ENCODE data around the gene HDAC8. TPM values are rescaled to one million over a fixed set of nuclear protein-coding genes. Genes with fewer than 3 reads are reported as not detected.

HDAC8 gene
- total RNA-seq, 4 donors from 2014 or later = 28.7 to 33.9 (median 30.0) TPM

DNA sequence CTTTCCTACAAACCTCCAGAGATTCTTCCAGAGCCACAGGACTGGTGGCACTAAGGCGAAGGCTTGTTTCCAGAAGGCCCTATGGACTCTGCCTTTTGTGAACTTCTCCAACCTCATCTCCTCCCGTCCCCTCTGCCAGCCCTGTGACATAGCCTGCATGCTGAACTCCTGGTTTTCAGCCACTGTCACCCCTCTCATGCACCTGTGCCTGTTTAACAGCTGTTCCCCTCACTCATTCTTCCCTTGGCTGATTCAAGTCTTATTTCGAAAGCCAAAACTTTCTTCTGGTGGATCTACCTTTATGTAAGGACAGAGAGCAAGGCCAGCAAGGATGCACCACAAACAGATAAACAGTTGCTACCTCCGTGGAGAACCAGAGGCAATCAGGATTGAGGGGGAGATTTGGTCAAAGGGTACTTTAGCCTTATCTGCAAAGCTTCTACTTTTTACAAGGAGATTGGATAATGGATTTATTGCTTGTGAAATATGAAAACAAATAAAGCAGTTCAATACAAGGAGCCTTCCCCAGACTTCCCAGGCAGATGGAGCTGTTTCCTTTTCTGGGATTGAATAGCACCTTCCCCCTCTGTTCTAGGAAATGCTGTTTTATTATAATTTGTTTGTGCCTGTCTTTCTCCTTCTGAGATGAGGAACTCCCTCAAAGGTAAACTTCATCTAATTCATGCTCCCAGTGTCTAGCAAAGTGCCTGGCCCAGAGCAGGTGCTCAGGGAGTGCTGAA lies 272.6 kb downstream of the HDAC8 start:
- Histone ChIP-seq H3K9me3 (no peaks in the 10 kb centered on the region), H3K27ac (no peak overlapping the region), H3K27me3 (peaks cover 0 to 83% of the 10 kb centered on the region in 2 donors), H3K36me3 (no peaks in the 10 kb centered on the region), H3K4me1 (peaks cover 0 to 8% (median 0%) of the 10 kb centered on the region in 4 donors), H3K4me3 (no peak overlapping the region)
- TF ChIP-seq POLR2A (IDR thresholded peaks at IDR 0.05) (no peak), EP300 (IDR thresholded peaks at IDR 0.05) (no peak)
- TF ChIP-seq, protein P1, sequence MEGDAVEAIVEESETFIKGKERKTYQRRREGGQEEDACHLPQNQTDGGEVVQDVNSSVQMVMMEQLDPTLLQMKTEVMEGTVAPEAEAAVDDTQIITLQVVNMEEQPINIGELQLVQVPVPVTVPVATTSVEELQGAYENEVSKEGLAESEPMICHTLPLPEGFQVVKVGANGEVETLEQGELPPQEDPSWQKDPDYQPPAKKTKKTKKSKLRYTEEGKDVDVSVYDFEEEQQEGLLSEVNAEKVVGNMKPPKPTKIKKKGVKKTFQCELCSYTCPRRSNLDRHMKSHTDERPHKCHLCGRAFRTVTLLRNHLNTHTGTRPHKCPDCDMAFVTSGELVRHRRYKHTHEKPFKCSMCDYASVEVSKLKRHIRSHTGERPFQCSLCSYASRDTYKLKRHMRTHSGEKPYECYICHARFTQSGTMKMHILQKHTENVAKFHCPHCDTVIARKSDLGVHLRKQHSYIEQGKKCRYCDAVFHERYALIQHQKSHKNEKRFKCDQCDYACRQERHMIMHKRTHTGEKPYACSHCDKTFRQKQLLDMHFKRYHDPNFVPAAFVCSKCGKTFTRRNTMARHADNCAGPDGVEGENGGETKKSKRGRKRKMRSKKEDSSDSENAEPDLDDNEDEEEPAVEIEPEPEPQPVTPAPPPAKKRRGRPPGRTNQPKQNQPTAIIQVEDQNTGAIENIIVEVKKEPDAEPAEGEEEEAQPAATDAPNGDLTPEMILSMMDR (IDR thresholded peaks at IDR 0.05) = no peak
- 74 to 91% methylated on average over 4 of the region's 4 CpGs for WGBS, 2 donors
- no peak for DNase-seq (ENCODE audit: low spot score in 2 of 2)

DNA sequence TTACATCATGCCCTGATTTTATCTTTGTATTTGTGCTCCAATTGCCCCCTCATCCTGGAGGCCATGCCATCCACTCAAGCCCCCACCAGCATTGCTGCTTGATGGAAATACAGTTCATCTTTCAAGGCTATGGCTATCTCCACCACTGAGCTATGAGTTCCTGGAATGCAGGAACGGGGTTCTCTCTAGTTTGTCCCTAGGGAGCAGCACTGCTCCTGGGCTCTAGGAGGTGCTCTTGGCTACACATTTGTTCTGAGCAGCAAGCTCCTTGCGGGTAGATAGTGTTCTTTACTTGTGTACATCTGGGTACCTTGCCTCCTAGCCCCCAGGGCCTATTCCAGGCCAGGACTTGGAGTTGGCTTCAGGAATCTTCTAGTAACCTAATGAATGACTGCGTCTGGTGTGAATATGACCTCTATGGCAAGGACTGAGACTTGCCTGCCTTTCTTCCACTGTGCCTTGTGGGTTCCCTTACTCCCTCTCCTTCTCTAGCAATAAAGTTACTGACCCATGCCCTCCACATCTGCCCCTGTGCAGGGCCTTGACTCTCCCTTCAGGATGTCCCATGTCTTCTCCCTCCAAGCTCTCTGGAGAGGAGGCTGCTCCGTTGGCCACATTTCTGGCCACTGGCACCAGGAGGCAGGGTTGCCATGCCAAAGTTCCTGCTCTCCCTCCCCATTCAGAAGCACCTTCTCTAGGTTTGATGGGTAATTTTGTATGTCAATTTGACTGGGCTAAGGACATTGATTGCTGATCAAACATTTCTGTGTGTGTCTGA lies 274.5 kb downstream of the HDAC8 start:
- H3K27me3 ChIP-seq = peaks cover 0 to 77% of the 10 kb centered on the region in 2 donors
- WGBS, 2 donors = 25 to 39% methylated on average over 4 of the region's 4 CpGs
- no peaks in the 10 kb centered on the region for H3K9me3 ChIP-seq
- H3K27ac ChIP-seq = no peak overlapping the region
- H3K4me3 ChIP-seq = no peak overlapping the region
- DNase-seq (ENCODE audit: low spot score in 2 of 2) = no peak
- TF ChIP-seq POLR2A (IDR thresholded peaks at IDR 0.05) = no peak
- no peak for TF ChIP-seq EP300 (IDR thresholded peaks at IDR 0.05)
- H3K36me3 ChIP-seq = no peaks in the 10 kb centered on the region
- H3K4me1 ChIP-seq = no peaks in the 10 kb centered on the region

DNA sequence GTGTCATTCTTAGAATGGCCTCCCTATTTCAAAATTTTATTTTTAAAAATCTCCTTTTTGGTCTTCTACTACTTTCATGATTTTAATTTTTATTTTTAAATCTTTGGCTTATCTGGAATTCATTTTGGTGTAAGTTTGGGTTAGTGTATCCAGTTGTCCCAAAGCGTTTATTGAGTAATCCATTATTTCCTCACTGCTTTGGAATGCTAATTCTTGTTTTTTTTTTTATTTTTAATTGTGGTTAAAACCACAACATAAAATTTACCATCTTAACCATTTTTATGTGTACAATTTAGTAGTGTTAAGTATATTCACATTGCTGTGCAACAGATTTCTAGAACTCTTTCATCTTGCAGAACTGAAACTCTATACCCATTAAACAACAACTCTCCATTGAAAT lies 275.7 kb downstream of the HDAC8 start:
- Histone ChIP-seq H3K4me3 (no peak overlapping the region), H3K27ac (no peak overlapping the region), H3K9me3 (no peaks in the 10 kb centered on the region), H3K36me3 (no peaks in the 10 kb centered on the region), H3K27me3 (peaks cover 0 to 66% of the 10 kb centered on the region in 2 donors), H3K4me1 (no peaks in the 10 kb centered on the region)
- TF ChIP-seq EP300 (IDR thresholded peaks at IDR 0.05) (no peak), POLR2A (IDR thresholded peaks at IDR 0.05) (no peak)
- TF ChIP-seq, protein P1 (IDR thresholded peaks at IDR 0.05) = no peak
- DNase-seq (ENCODE audit: low spot score in 2 of 2) = no peak
- WGBS, 2 donors = 62% methylated on average over 1 of the region's 1 CpG

DNA sequence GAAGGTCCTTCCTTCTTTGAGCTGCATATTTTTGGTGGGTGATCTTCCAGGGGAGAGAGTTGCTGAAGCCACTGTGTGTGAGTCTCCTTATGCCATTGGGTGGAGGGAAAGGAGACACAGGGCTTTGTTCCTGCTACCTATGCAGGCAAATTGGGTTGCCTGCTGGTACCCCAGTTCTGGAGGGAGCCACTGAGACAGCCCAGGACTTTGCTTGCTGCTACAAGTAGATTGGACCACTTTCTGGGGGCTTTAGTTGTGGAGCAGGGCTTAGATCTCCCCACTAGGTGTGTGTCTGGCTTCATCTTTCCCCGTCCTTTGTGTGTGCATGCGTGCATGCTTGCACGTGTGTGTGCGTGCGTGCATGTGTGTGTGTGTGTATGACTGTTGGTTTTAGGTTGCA lies 276.9 kb downstream of the HDAC8 start:
- H3K27me3 ChIP-seq = peaks cover 0 to 66% of the 10 kb centered on the region in 2 donors
- no peak overlapping the region for H3K4me3 ChIP-seq
- no peak overlapping the region for H3K27ac ChIP-seq
- no peaks in the 10 kb centered on the region for H3K9me3 ChIP-seq
- no peak for DNase-seq (ENCODE audit: low spot score in 2 of 2)
- 86 to 100% methylated on average over 1 to 5 of the region's 5 CpGs for WGBS, 2 donors
- TF ChIP-seq, protein P1 (IDR thresholded peaks at IDR 0.05) = no peak
- no peaks in the 10 kb centered on the region for H3K36me3 ChIP-seq
- no peaks in the 10 kb centered on the region for H3K4me1 ChIP-seq

DNA sequence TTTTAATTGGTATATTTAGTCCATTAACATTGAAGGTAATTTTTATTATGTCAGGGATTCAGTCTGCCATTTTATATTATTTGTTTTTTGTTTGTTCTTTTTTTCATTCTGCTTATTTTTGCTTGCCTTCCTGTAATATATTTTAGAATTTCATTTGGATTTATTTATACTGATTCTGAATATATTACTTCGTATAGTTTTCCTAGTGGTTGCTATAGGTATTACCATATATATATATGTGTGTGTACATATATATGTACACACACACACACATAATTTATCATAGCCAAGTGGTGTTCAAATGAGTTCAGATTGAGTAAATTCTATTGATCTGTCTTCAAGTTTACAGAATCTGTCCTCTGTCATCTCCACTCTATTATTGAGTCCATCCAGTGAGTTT lies 278.1 kb downstream of the HDAC8 start:
- Histone ChIP-seq H3K36me3 (no peaks in the 10 kb centered on the region), H3K27ac (no peak overlapping the region), H3K4me1 (no peaks in the 10 kb centered on the region), H3K27me3 (peaks cover 0 to 54% of the 10 kb centered on the region in 2 donors), H3K4me3 (no peak overlapping the region), H3K9me3 (no peaks in the 10 kb centered on the region)
- TF ChIP-seq, protein P1 (IDR thresholded peaks at IDR 0.05) = no peak
- TF ChIP-seq POLR2A (IDR thresholded peaks at IDR 0.05) = no peak
- DNase-seq (ENCODE audit: low spot score in 2 of 2) = no peak
- WGBS, 2 donors = 44 to 48% methylated on average over 1 of the region's 1 CpG

All from tibial nerve (tissue), 4 donors.